ENCODE measurements around the gene ANK2. TPM values are rescaled to one million over a fixed set of nuclear protein-coding genes. Genes with fewer than 3 reads are reported as not detected.

Gene ANK2
- total RNA-seq, 1 donor = 79.6 TPM

DNA sequence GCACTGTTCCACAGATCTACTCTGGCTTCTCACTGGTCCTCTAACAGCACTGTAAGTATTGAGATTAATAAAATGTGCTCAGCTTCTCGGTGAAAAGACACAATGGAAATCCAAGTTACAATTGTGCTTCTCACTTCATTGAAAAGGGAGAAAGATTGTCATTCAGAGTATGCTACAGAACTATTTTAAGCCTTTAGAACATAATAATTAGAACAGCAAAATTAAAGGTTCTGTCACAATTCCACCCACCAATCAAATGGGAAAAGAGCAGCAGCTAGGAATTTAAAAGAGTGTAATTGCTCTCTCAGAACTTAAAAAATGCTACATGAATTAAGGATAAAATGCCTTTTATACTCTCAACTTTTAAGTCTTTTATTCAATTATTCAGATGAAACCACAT is 329.4 kb downstream of the ANK2 start:
- no peak overlapping the region for H3K4me2 ChIP-seq (ENCODE audit: insufficient read depth, low read length)
- H3K27ac ChIP-seq (ENCODE audit: low read depth, low read length) = no peak overlapping the region
- H3K27me3 ChIP-seq (ENCODE audit: insufficient read depth, low read length) = no peaks in the 10 kb centered on the region
- no peaks in the 10 kb centered on the region for H3K36me3 ChIP-seq (ENCODE audit: insufficient read depth, low read length)
- H3K4me1 ChIP-seq (ENCODE audit: insufficient read depth, low read length) = peaks cover 17% of the 10 kb centered on the region
- no peaks in the 10 kb centered on the region for H4K20me1 ChIP-seq (ENCODE audit: insufficient read depth, low read length)
- H3K4me3 ChIP-seq (ENCODE audit: insufficient read depth, low read length) = no peak overlapping the region
- DNase-seq (ENCODE audit: insufficient read length, low spot score, missing footprints) = no peak
- H3K79me2 ChIP-seq (ENCODE audit: insufficient read depth, low read length) = no peaks in the 10 kb centered on the region
- no peaks in the 10 kb centered on the region for H3K9me3 ChIP-seq (ENCODE audit: low read depth, low read length)
- TF ChIP-seq CTCF (IDR thresholded peaks at IDR 0.05; ENCODE audit: extremely low read depth, low read depth, low read length) = no peak
- H2AFZ ChIP-seq (ENCODE audit: low read length) = no peak overlapping the region

DNA sequence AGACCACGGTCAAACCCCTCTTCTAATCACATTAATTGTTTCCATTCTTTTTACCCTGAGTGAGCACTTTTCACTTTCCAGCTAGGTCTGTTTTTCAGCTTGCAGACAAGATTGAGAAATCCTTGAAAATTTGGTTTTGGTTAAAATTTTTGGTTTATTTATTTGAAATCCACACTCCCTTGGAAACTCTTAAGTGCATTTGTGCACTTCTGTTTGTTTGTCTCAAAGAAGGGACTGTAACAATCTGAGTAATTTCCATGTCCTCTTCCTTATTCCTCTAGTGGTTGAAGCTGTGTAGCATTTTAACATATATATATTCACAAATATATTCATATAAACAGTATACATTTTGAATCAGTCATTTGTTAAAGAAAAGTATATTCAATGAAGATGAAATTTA is 333.3 kb downstream of the ANK2 start:
- H3K79me2 ChIP-seq (ENCODE audit: insufficient read depth, low read length) = no peaks in the 10 kb centered on the region
- no peak overlapping the region for H2AFZ ChIP-seq (ENCODE audit: low read length)
- H3K27ac ChIP-seq (ENCODE audit: low read depth, low read length) = peak overlapping the region; percentile 76
- no peaks in the 10 kb centered on the region for H3K9me3 ChIP-seq (ENCODE audit: low read depth, low read length)
- no peak for TF ChIP-seq CTCF (IDR thresholded peaks at IDR 0.05; ENCODE audit: extremely low read depth, low read depth, low read length)
- peaks cover 33% of the 10 kb centered on the region for H3K4me1 ChIP-seq (ENCODE audit: insufficient read depth, low read length)
- H4K20me1 ChIP-seq (ENCODE audit: insufficient read depth, low read length) = no peaks in the 10 kb centered on the region
- H3K4me3 ChIP-seq (ENCODE audit: insufficient read depth, low read length) = no peak overlapping the region
- H3K4me2 ChIP-seq (ENCODE audit: insufficient read depth, low read length) = peak overlapping the region; percentile 50
- no peaks in the 10 kb centered on the region for H3K27me3 ChIP-seq (ENCODE audit: insufficient read depth, low read length)
- no peak for DNase-seq (ENCODE audit: insufficient read length, low spot score, missing footprints)
- H3K36me3 ChIP-seq (ENCODE audit: insufficient read depth, low read length) = no peaks in the 10 kb centered on the region

GRCh38 chr4:113383111-113383785 is 333.8 kb downstream of the ANK2 start:
- no peaks in the 10 kb centered on the region for H3K9me3 ChIP-seq (ENCODE audit: low read depth, low read length)
- TF ChIP-seq CTCF (IDR thresholded peaks at IDR 0.05; ENCODE audit: extremely low read depth, low read depth, low read length) = no peak
- no peaks in the 10 kb centered on the region for H3K79me2 ChIP-seq (ENCODE audit: insufficient read depth, low read length)
- H3K4me1 ChIP-seq (ENCODE audit: insufficient read depth, low read length) = peaks cover 33% of the 10 kb centered on the region
- H3K36me3 ChIP-seq (ENCODE audit: insufficient read depth, low read length) = no peaks in the 10 kb centered on the region
- no peak overlapping the region for H3K4me3 ChIP-seq (ENCODE audit: insufficient read depth, low read length)
- peak overlapping the region; percentile 76 for H3K27ac ChIP-seq (ENCODE audit: low read depth, low read length)
- peak overlapping the region; percentile 50 for H3K4me2 ChIP-seq (ENCODE audit: insufficient read depth, low read length)
- DNase-seq (ENCODE audit: insufficient read length, low spot score, missing footprints) = peak; percentile 79
- no peaks in the 10 kb centered on the region for H4K20me1 ChIP-seq (ENCODE audit: insufficient read depth, low read length)
- H3K27me3 ChIP-seq (ENCODE audit: insufficient read depth, low read length) = no peaks in the 10 kb centered on the region
- no peak overlapping the region for H2AFZ ChIP-seq (ENCODE audit: low read length)

DNA sequence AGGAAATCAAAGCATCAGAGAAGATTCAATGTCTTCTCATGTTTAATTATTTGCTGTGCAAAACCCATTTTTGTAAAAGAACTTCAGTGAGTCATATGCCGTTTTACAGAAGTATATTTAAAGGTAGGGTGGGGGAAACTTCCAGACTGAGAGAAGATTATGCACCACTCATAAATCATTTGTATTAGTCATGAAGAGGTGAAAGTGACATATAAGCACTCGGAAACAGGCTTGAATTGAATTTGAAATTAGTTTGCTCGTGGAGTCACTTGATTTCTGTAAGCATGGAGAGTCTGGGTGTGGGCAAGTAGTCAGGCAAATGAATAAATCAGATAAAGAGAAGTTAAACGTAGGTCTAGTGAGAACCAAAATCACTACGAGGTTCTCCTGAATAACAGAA is 335.1 kb downstream of the ANK2 start:
- H3K27me3 ChIP-seq (ENCODE audit: insufficient read depth, low read length) = no peaks in the 10 kb centered on the region
- TF ChIP-seq CTCF (IDR thresholded peaks at IDR 0.05; ENCODE audit: extremely low read depth, low read depth, low read length) = no peak
- no peaks in the 10 kb centered on the region for H3K9me3 ChIP-seq (ENCODE audit: low read depth, low read length)
- H3K4me2 ChIP-seq (ENCODE audit: insufficient read depth, low read length) = peak overlapping the region; percentile 29
- no peaks in the 10 kb centered on the region for H3K36me3 ChIP-seq (ENCODE audit: insufficient read depth, low read length)
- H3K4me3 ChIP-seq (ENCODE audit: insufficient read depth, low read length) = no peak overlapping the region
- DNase-seq (ENCODE audit: insufficient read length, low spot score, missing footprints) = no peak
- no peaks in the 10 kb centered on the region for H4K20me1 ChIP-seq (ENCODE audit: insufficient read depth, low read length)
- H3K4me1 ChIP-seq (ENCODE audit: insufficient read depth, low read length) = peaks cover 33% of the 10 kb centered on the region
- no peaks in the 10 kb centered on the region for H3K79me2 ChIP-seq (ENCODE audit: insufficient read depth, low read length)
- peak overlapping the region; percentile 76 for H3K27ac ChIP-seq (ENCODE audit: low read depth, low read length)
- H2AFZ ChIP-seq (ENCODE audit: low read length) = peak overlapping the region; percentile 54
